Activated CD8-positive, alpha-beta memory T cell treated with anti-CD3 and anti-CD28 coated beads, Interleukin-2, amount 50 U/mL, for 4 hours (primary cell): ENCODE results near the gene TRAPPC5.

Experiments
- DNase-seq: peaks from one replicate; pipeline ENCODE4 v3.0.0-alpha.2; 2020

Gene TRAPPC5

GRCh38 chr19:7734220-7735203 is 53.9 kb downstream of the TRAPPC5 start:
- no peak for DNase-seq

GRCh38 chr19:7736148-7736547 is 55.5 kb downstream of the TRAPPC5 start:
- no peak for DNase-seq

- DNase-seq = no peak
These were observed 56.6 kb downstream of the TRAPPC5 start for GRCh38 chr19:7737215-7737614.
